ENCODE measurements around the gene ACMSD. TPM values are rescaled to one million over a fixed set of nuclear protein-coding genes. Genes with fewer than 3 reads are reported as not detected.
"Not testable (repeated sequence)": the region's sequence is repeated elsewhere in the genome, so short reads cannot be mapped to it uniquely, and the experiment has no call there.

The ACMSD gene
- total RNA-seq, 4 donors from 2014 or later: 0.56 TPM; not detected in 3

GRCh38 chr2:134900151-134900550, 61.7 kb downstream of the ACMSD start:
- Histone ChIP-seq H3K9me3 (no peaks in the 10 kb centered on the region), H3K27me3 (no peaks in the 10 kb centered on the region), H3K27ac (no peak overlapping the region), H3K4me3 (no peak overlapping the region), H3K36me3 (no peaks in the 10 kb centered on the region), H3K4me1 (no peaks in the 10 kb centered on the region)
- TF ChIP-seq POLR2A (IDR thresholded peaks at IDR 0.05): no peak
- no peak for TF ChIP-seq EP300 (IDR thresholded peaks at IDR 0.05)
- WGBS: 97% methylated on average over 1 of the region's 1 CpG
- DNase-seq (ENCODE audit: low spot score in 2 of 2): no peak

- H3K27me3 ChIP-seq: not testable (repeated sequence)
Observed at GRCh38 chr2:134903701-134904100, 65.3 kb downstream of the ACMSD start.

GRCh38 chr2:134905168-134905567, 66.8 kb downstream of the ACMSD start:
- Histone ChIP-seq H3K27ac (no peak overlapping the region), H3K4me1 (no peaks in the 10 kb centered on the region)

More at GRCh38 chr2:134903701-134904100, 65.3 kb downstream of the ACMSD start:
- not testable (repeated sequence) for H3K4me3 ChIP-seq; H3K36me3 ChIP-seq; H3K27ac ChIP-seq; H3K9me3 ChIP-seq; H3K4me1 ChIP-seq; DNase-seq (ENCODE audit: low spot score in 2 of 2)
- WGBS: 90% methylated on average over 13 of the region's 13 CpGs

GRCh38 chr2:134906726-134907125, 68.3 kb downstream of the ACMSD start:
- TF ChIP-seq POLR2AphosphoS5 (IDR thresholded peaks at IDR 0.05) (no peak), EP300 (IDR thresholded peaks at IDR 0.05) (no peak), POLR2A (IDR thresholded peaks at IDR 0.05) (no peak)
- TF ChIP-seq, protein P1, sequence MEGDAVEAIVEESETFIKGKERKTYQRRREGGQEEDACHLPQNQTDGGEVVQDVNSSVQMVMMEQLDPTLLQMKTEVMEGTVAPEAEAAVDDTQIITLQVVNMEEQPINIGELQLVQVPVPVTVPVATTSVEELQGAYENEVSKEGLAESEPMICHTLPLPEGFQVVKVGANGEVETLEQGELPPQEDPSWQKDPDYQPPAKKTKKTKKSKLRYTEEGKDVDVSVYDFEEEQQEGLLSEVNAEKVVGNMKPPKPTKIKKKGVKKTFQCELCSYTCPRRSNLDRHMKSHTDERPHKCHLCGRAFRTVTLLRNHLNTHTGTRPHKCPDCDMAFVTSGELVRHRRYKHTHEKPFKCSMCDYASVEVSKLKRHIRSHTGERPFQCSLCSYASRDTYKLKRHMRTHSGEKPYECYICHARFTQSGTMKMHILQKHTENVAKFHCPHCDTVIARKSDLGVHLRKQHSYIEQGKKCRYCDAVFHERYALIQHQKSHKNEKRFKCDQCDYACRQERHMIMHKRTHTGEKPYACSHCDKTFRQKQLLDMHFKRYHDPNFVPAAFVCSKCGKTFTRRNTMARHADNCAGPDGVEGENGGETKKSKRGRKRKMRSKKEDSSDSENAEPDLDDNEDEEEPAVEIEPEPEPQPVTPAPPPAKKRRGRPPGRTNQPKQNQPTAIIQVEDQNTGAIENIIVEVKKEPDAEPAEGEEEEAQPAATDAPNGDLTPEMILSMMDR (IDR thresholded peaks at IDR 0.05): no peak
- WGBS: 51% methylated on average over 2 of the region's 2 CpGs
- H3K4me3 ChIP-seq: no peak overlapping the region

More at GRCh38 chr2:134905168-134905567, 66.8 kb downstream of the ACMSD start:
- 100% methylated on average over 2 of the region's 2 CpGs for WGBS
- no peak for DNase-seq (ENCODE audit: low spot score in 2 of 2)
- Histone ChIP-seq H3K36me3 (no peaks in the 10 kb centered on the region), H3K27me3 (no peaks in the 10 kb centered on the region), H3K4me3 (no peak overlapping the region), H3K9me3 (no peaks in the 10 kb centered on the region)
- TF ChIP-seq POLR2AphosphoS5 (IDR thresholded peaks at IDR 0.05) (no peak), POLR2A (IDR thresholded peaks at IDR 0.05) (no peak), EP300 (IDR thresholded peaks at IDR 0.05) (no peak)
- TF ChIP-seq, protein P1 (IDR thresholded peaks at IDR 0.05): no peak

DNA sequence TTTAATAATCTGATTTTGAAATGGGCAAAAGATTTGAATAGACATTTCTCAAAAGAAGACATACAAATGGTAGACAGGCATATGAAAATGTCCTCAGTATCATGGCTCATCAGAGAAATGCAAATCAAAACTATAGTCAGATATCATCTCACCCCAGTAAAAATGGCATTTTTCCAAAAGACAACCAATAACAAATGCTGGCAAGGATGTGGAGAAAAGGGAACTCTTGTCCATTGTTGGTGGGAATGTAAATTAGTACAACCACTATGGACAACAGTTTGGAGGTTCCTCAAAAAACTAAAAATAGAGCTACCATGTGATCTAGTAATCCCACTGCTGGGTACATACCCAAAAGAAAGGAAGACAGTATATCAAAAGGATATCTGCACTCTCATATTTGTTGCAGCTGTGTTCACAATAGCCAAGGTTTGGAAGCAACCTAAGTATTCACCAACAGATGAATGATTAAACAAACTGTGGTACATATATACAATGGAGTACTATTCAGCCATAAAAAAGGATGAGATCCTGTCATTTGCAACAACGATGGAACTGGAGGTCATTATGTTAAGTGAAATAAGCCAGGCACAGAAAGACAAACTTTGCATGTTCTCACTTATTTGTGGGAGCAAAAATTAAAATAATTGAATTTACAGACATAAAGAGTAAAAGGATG, 69.2 kb downstream of the ACMSD start:
- not testable (repeated sequence) for H3K4me3 ChIP-seq; H3K36me3 ChIP-seq; H3K27ac ChIP-seq; H3K4me1 ChIP-seq; DNase-seq (ENCODE audit: low spot score in 2 of 2); H3K9me3 ChIP-seq; H3K27me3 ChIP-seq
- WGBS: 92% methylated on average over 1 of the region's 1 CpG

More at GRCh38 chr2:134906726-134907125, 68.3 kb downstream of the ACMSD start:
- H3K4me1 ChIP-seq: no peaks in the 10 kb centered on the region
- H3K9me3 ChIP-seq: no peaks in the 10 kb centered on the region
- DNase-seq (ENCODE audit: low spot score in 2 of 2): no peak
- H3K27ac ChIP-seq: no peak overlapping the region
- H3K27me3 ChIP-seq: no peaks in the 10 kb centered on the region
- H3K36me3 ChIP-seq: no peaks in the 10 kb centered on the region

DNA sequence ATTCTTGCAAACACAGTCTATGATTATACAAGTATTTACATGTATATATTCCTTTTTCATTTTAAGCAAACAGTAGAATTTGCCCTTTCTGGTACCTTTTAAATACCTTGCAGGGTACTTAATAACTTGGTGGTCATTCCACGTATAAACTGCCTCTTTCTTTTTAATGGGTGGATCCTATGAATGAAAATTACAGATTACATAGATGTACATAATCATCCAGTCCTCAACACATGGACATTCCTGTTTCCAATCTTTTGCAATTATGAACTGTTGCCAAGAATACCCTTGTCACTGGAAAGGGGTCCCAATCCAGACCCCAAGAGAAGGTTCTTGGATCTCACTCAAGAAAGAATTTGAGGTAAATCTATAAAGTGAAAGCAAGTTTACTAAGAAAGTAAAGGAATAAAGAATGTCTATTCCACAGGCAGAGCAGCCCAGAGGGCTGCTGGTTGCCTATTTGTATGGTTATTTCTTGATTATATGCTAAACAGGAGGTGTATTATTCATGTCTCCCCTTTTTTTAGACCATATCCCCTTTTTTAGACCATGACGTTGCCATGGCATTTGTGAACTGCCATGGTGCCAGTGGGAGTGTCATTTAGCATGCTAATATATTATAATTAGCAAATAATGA, 72.5 kb downstream of the ACMSD start:
- 81% methylated on average over 2 of the region's 2 CpGs for WGBS
- Histone ChIP-seq H3K36me3 (no peaks in the 10 kb centered on the region), H3K27me3 (no peaks in the 10 kb centered on the region), H3K9me3 (no peaks in the 10 kb centered on the region), H3K27ac (no peak overlapping the region), H3K4me3 (no peak overlapping the region), H3K4me1 (no peaks in the 10 kb centered on the region)
- TF ChIP-seq EP300 (IDR thresholded peaks at IDR 0.05): no peak
- TF ChIP-seq POLR2AphosphoS5 (IDR thresholded peaks at IDR 0.05): no peak
- TF ChIP-seq POLR2A (IDR thresholded peaks at IDR 0.05): no peak
- TF ChIP-seq, protein P1 (IDR thresholded peaks at IDR 0.05): no peak
- DNase-seq (ENCODE audit: low spot score in 2 of 2): no peak
